B cell (primary cell): ENCODE data around the gene SH2D4B.

Experiments used
- CTCF ChIP-seq: fragments of 200-600 bp; IDR thresholded peaks from one replicate; pipeline ENCODE4 v1.8.0; 2022; ENCODE audit warnings: antibody characterized with exemption, mild to moderate bottlenecking
- EZH2 ChIP-seq: IDR thresholded peaks from 2 replicates; pipeline ENCODE4 v1.6.1; 2012; ENCODE audit warnings: borderline replicate concordance, low read depth, mild to moderate bottlenecking, moderate library complexity, low read length; ENCODE audit not compliant: insufficient read depth, poor library complexity, severe bottlenecking

- TF ChIP-seq EZH2 (no peak), CTCF (no peak)
Observed at GRCh38 chr10:80509108-80509402, 28.6 kb upstream of the SH2D4B start.
